ENCODE data around the gene ABCG1.

The ABCG1 gene

DNA sequence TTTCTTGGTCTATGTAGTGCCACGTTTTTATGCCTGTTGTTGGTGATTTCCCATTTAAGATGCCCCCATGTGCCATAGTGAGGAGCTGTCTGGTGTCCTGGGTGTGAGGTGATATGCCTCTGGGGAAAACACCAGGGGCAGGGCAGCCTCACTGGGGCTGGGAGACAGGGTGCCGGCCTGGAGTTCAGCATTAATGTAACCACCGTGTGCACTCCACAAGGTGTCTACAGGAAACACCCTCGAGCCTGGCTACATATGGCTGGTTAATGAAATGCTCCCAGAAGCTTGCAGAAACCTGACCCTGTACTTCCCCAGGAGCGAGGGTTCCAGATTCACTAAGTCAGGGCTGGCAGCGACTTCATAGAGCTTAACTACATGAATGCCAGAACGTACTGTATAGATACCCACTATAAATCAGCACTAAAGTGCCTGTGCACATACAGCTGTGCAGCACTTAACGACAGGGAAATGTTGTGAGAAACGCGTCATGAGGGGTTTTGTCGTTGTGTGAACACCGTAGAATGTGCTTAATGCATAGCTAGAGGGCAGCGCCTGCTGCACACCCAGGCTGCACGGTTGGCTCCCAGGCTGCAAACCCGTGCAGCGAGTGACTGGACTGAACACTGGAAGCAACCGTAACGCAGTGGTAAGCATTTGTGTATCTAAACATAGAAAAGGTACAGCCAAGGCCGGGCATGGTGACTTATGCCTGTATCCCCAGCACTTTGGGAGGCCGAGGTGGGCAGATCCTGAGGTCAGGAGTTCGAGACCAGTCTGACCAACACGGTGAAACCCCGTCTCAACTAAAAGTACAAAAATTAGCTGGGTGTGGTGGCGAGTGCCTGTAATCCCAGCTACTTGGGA lies 121.5 kb downstream of the ABCG1 start:
- no peak overlapping the region for H4K5ac ChIP-seq (ENCODE audit: low read length)
- WGBS (ENCODE audit: extremely low coverage, insufficient coverage, low lambda C conversion rate) = no CpG with 5 or more reads among the region's 24 CpGs
- no peak overlapping the region for H2BK5ac ChIP-seq (ENCODE audit: low read length)
- H3K36me3 ChIP-seq (ENCODE audit: control insufficient read depth, insufficient read depth, low read length) = no peaks in the 10 kb centered on the region
- H3K4me3 ChIP-seq (ENCODE audit: low read length) = no peak overlapping the region
- H3K79me1 ChIP-seq (ENCODE audit: low read length) = no peaks in the 10 kb centered on the region
- no peak overlapping the region for H4K8ac ChIP-seq (ENCODE audit: low read depth, low read length)
- H3K56ac ChIP-seq (ENCODE audit: low read length) = no peak overlapping the region
- no peak overlapping the region for H3K23ac ChIP-seq (ENCODE audit: low read length)
- no peak for DNase-seq
- no peaks in the 10 kb centered on the region for H3K4me1 ChIP-seq (ENCODE audit: control insufficient read depth, low read depth, low read length)
- no peak overlapping the region for H3K9ac ChIP-seq (ENCODE audit: low read length)
- H3K79me2 ChIP-seq (ENCODE audit: control insufficient read depth, insufficient read depth, low read length) = no peaks in the 10 kb centered on the region
- H3K4ac ChIP-seq (ENCODE audit: low read depth, low read length) = no peak overlapping the region
- no peak overlapping the region for H2BK120ac ChIP-seq (ENCODE audit: low read depth, low read length)
- H3K27ac ChIP-seq (ENCODE audit: low read depth, low read length) = no peak overlapping the region
- H2AK5ac ChIP-seq (ENCODE audit: low read length) = no peak overlapping the region
- H3K18ac ChIP-seq (ENCODE audit: low read length) = no peak overlapping the region
- no peaks in the 10 kb centered on the region for H3K27me3 ChIP-seq (ENCODE audit: insufficient read depth, low read length, poor library complexity)
- no peak overlapping the region for H3K4me2 ChIP-seq (ENCODE audit: low read length)
- H2BK15ac ChIP-seq (replicated peaks; ENCODE audit: low read depth) = no peak overlapping the region

GRCh38 chr21:42341776-42342542 lies 123.0 kb downstream of the ABCG1 start:
- no peak overlapping the region for H3K4me2 ChIP-seq (ENCODE audit: low read length)
- H3K4me1 ChIP-seq (ENCODE audit: control insufficient read depth, low read depth, low read length) = no peaks in the 10 kb centered on the region
- no peak overlapping the region for H4K8ac ChIP-seq (ENCODE audit: low read depth, low read length)
- H2AK5ac ChIP-seq (ENCODE audit: low read length) = no peak overlapping the region
- no peak overlapping the region for H3K27ac ChIP-seq (ENCODE audit: low read depth, low read length)
- H2BK15ac ChIP-seq (replicated peaks; ENCODE audit: low read depth) = no peak overlapping the region
- H2BK120ac ChIP-seq (ENCODE audit: low read depth, low read length) = no peak overlapping the region
- H3K36me3 ChIP-seq (ENCODE audit: control insufficient read depth, insufficient read depth, low read length) = no peaks in the 10 kb centered on the region
- no peak overlapping the region for H3K4me3 ChIP-seq (ENCODE audit: low read length)
- no peak overlapping the region for H4K5ac ChIP-seq (ENCODE audit: low read length)
- no peak overlapping the region for H3K56ac ChIP-seq (ENCODE audit: low read length)
- H2BK5ac ChIP-seq (ENCODE audit: low read length) = no peak overlapping the region
- H3K79me1 ChIP-seq (ENCODE audit: low read length) = no peaks in the 10 kb centered on the region
- WGBS (ENCODE audit: extremely low coverage, insufficient coverage, low lambda C conversion rate) = no CpG with 5 or more reads among the region's 15 CpGs
- no peak overlapping the region for H3K9ac ChIP-seq (ENCODE audit: low read length)
- no peak overlapping the region for H3K18ac ChIP-seq (ENCODE audit: low read length)
- H3K4ac ChIP-seq (ENCODE audit: low read depth, low read length) = no peak overlapping the region
- no peak overlapping the region for H3K23ac ChIP-seq (ENCODE audit: low read length)
- peak; percentile 8 for DNase-seq
- no peaks in the 10 kb centered on the region for H3K27me3 ChIP-seq (ENCODE audit: insufficient read depth, low read length, poor library complexity)
- H3K79me2 ChIP-seq (ENCODE audit: control insufficient read depth, insufficient read depth, low read length) = no peaks in the 10 kb centered on the region

GRCh38 chr21:42343101-42343500 lies 124.2 kb downstream of the ABCG1 start:
- H3K4me1 ChIP-seq (ENCODE audit: control insufficient read depth, low read depth, low read length) = no peaks in the 10 kb centered on the region
- no peak overlapping the region for H2AK5ac ChIP-seq (ENCODE audit: low read length)
- H4K8ac ChIP-seq (ENCODE audit: low read depth, low read length) = no peak overlapping the region
- H3K4me3 ChIP-seq (ENCODE audit: low read length) = no peak overlapping the region
- H2BK120ac ChIP-seq (ENCODE audit: low read depth, low read length) = no peak overlapping the region
- WGBS (ENCODE audit: extremely low coverage, insufficient coverage, low lambda C conversion rate) = no CpG with 5 or more reads among the region's 10 CpGs
- no peak overlapping the region for H3K18ac ChIP-seq (ENCODE audit: low read length)
- no peak overlapping the region for H3K56ac ChIP-seq (ENCODE audit: low read length)
- no peak for DNase-seq
- no peaks in the 10 kb centered on the region for H3K36me3 ChIP-seq (ENCODE audit: control insufficient read depth, insufficient read depth, low read length)
- H2BK5ac ChIP-seq (ENCODE audit: low read length) = no peak overlapping the region
- H3K79me2 ChIP-seq (ENCODE audit: control insufficient read depth, insufficient read depth, low read length) = no peaks in the 10 kb centered on the region
- H3K79me1 ChIP-seq (ENCODE audit: low read length) = no peaks in the 10 kb centered on the region
- H3K9ac ChIP-seq (ENCODE audit: low read length) = no peak overlapping the region
- no peak overlapping the region for H3K4ac ChIP-seq (ENCODE audit: low read depth, low read length)
- H3K4me2 ChIP-seq (ENCODE audit: low read length) = no peak overlapping the region
- H2BK15ac ChIP-seq (replicated peaks; ENCODE audit: low read depth) = no peak overlapping the region
- H4K5ac ChIP-seq (ENCODE audit: low read length) = no peak overlapping the region
- no peaks in the 10 kb centered on the region for H3K27me3 ChIP-seq (ENCODE audit: insufficient read depth, low read length, poor library complexity)
- H3K27ac ChIP-seq (ENCODE audit: low read depth, low read length) = no peak overlapping the region
- H3K23ac ChIP-seq (ENCODE audit: low read length) = no peak overlapping the region

DNA sequence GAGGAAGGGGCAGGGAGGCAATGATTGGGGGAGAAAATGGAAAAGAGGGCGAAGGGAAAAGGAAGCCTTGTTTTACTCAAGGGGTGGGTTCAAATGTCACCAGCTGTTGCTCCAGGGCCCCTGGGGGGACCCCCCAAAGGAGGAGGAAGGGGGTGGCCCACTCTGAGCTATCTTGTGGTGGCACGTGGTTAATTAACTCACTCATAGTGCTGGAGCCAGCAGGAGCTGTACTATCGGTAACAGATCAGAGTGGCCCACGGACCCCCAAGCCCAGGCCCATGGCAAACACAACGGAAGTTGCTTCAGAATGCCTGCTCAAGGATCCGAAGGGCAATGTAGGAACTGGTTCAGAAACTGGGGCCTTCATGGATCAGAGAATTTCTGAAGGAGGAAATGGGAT lies 124.6 kb downstream of the ABCG1 start:
- DNase-seq = no peak
- Histone ChIP-seq H3K4ac (ENCODE audit: low read depth, low read length) (no peak overlapping the region), H3K4me2 (ENCODE audit: low read length) (no peak overlapping the region), H3K18ac (ENCODE audit: low read length) (no peak overlapping the region), H3K27me3 (ENCODE audit: insufficient read depth, low read length, poor library complexity) (no peaks in the 10 kb centered on the region), H2AK5ac (ENCODE audit: low read length) (no peak overlapping the region), H4K5ac (ENCODE audit: low read length) (no peak overlapping the region), H3K79me1 (ENCODE audit: low read length) (no peaks in the 10 kb centered on the region), H2BK15ac (replicated peaks; ENCODE audit: low read depth) (no peak overlapping the region), H3K56ac (ENCODE audit: low read length) (no peak overlapping the region), H3K4me1 (ENCODE audit: control insufficient read depth, low read depth, low read length) (no peaks in the 10 kb centered on the region), H3K4me3 (ENCODE audit: low read length) (no peak overlapping the region), H3K9ac (ENCODE audit: low read length) (no peak overlapping the region), H2BK5ac (ENCODE audit: low read length) (no peak overlapping the region), H3K23ac (ENCODE audit: low read length) (no peak overlapping the region), H3K27ac (ENCODE audit: low read depth, low read length) (no peak overlapping the region), H4K8ac (ENCODE audit: low read depth, low read length) (no peak overlapping the region), H3K79me2 (ENCODE audit: control insufficient read depth, insufficient read depth, low read length) (no peaks in the 10 kb centered on the region), H2BK120ac (ENCODE audit: low read depth, low read length) (no peak overlapping the region), H3K36me3 (ENCODE audit: control insufficient read depth, insufficient read depth, low read length) (no peaks in the 10 kb centered on the region)
- WGBS (ENCODE audit: extremely low coverage, insufficient coverage, low lambda C conversion rate) = no CpG with 5 or more reads among the region's 6 CpGs

DNA sequence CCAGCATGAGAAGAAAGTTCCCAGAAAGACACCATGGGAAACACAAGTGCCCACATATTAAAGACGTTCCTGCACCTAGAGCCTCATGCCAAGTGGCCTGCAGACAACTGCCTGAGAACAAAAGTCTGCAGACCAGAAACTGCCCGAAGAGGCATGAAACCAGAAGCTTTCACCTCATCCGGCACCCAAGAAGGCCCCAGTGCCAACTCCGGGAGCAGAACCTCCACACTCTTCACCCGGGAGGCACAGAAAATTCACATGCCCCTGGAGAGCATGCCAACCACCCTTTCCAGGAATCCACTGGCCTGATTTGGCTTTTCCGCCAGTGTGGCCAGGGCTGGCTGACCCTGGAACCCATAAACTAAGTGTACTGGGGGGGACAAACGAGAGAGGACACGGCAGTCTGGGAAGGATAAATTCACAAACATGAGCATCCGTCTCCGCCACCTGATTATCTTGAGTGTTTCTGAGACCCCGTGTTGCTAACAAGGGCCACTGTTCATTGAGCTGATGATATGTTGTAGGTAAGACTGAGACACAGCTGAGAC lies 125.1 kb downstream of the ABCG1 start:
- Histone ChIP-seq H4K5ac (ENCODE audit: low read length) (no peak overlapping the region), H3K23ac (ENCODE audit: low read length) (no peak overlapping the region), H3K79me2 (ENCODE audit: control insufficient read depth, insufficient read depth, low read length) (no peaks in the 10 kb centered on the region), H3K9ac (ENCODE audit: low read length) (no peak overlapping the region), H3K27ac (ENCODE audit: low read depth, low read length) (no peak overlapping the region), H4K8ac (ENCODE audit: low read depth, low read length) (no peak overlapping the region), H3K4me1 (ENCODE audit: control insufficient read depth, low read depth, low read length) (no peaks in the 10 kb centered on the region), H2BK15ac (replicated peaks; ENCODE audit: low read depth) (no peak overlapping the region), H3K79me1 (ENCODE audit: low read length) (no peaks in the 10 kb centered on the region), H3K27me3 (ENCODE audit: insufficient read depth, low read length, poor library complexity) (no peaks in the 10 kb centered on the region), H3K18ac (ENCODE audit: low read length) (no peak overlapping the region), H3K4me2 (ENCODE audit: low read length) (no peak overlapping the region), H3K4me3 (ENCODE audit: low read length) (no peak overlapping the region), H3K4ac (ENCODE audit: low read depth, low read length) (no peak overlapping the region), H2BK5ac (ENCODE audit: low read length) (no peak overlapping the region), H3K56ac (ENCODE audit: low read length) (no peak overlapping the region), H2AK5ac (ENCODE audit: low read length) (no peak overlapping the region), H3K36me3 (ENCODE audit: control insufficient read depth, insufficient read depth, low read length) (no peaks in the 10 kb centered on the region), H2BK120ac (ENCODE audit: low read depth, low read length) (no peak overlapping the region)
- WGBS (ENCODE audit: extremely low coverage, insufficient coverage, low lambda C conversion rate) = no CpG with 5 or more reads among the region's 11 CpGs
- no peak for DNase-seq
